ENCODE data around the gene SULT4A1.

Gene SULT4A1

GRCh38 chr22:43796567-43796966 is 65.7 kb downstream of the SULT4A1 start:
- DNase-seq, result no peak

- no peak for DNase-seq
Measured at GRCh38 chr22:43795320-43795719, 67.0 kb downstream of the SULT4A1 start.

GRCh38 chr22:43792905-43793304 is 69.4 kb downstream of the SULT4A1 start:
- DNase-seq, result no peak

- no peak for DNase-seq
Measured at GRCh38 chr22:43789452-43789851, 72.9 kb downstream of the SULT4A1 start.

- DNase-seq, result no peak
Measured at GRCh38 chr22:43783777-43784176, 78.5 kb downstream of the SULT4A1 start.

GRCh38 chr22:43782448-43782847 is 79.9 kb downstream of the SULT4A1 start:
- DNase-seq, result no peak

GRCh38 chr22:43777286-43777685 is 85.0 kb downstream of the SULT4A1 start:
- DNase-seq, result no peak

- DNase-seq, result no peak
Measured at GRCh38 chr22:43776081-43776670, 86.1 kb downstream of the SULT4A1 start.
